HepG2 (cell line): ENCODE results near the gene ZNF467. TPM values are rescaled to one million over a fixed set of nuclear protein-coding genes. Genes with fewer than 3 reads are reported as not detected.
A peak's percentile ranks its signal among the peaks of the same experiment; 100 is the strongest.

Experiments
- ATAC-seq: fragments of 200-7000 bp; cut with Tn5 transposase; 3 replicates; pipeline ENCODE4 v1.9.1; 2020; ENCODE audit warnings: mild to moderate bottlenecking, moderate library complexity
- BruUV-seq: library from RNA; stranded (reverse); fragments of 400-500 nt; replicated peaks from 2 replicates; lab custom pipeline; 2021; lab: Mats Ljungman, UMichigan
- CTCF ChIA-PET: fragments of 300-600 bp; formaldehyde crosslinking; extraction: SDS; loops from one replicate; lab custom pipeline; 2021; ENCODE audit warnings: low total read pairs, inconsistent platforms, low intra/inter-chr PET ratio; lab: Yijun Ruan, JAX
- POLR2A ChIA-PET: fragments of 350-600 bp; sonication (Branson Sonifier 250); formaldehyde crosslinking; loops from one replicate; lab custom pipeline; 2020; ENCODE audit warnings: antibody characterized with exemption, inconsistent platforms; lab: Yijun Ruan, JAX
- DNase-seq: peaks from one replicate; pipeline ENCODE4 v3.0.0-alpha.2; 2015; ENCODE audit warnings: low spot score
- FAIRE-seq: peaks from 3 replicates; lab custom pipeline; 2011; peaks lifted over from hg19 to GRCh38; lab: Jason Lieb, UNC
- H2AFZ ChIP-seq: one replicate; pipeline ENCODE4 v1.6.1; 2011; ENCODE audit warnings: low read length, inconsistent platforms
- H3K27ac ChIP-seq: fragments of 300-600 bp; 3 replicates; pipeline ENCODE4 v1.8.0; 2011; ENCODE audit warnings: mixed run types, mild to moderate bottlenecking, mixed read lengths, low read length, inconsistent platforms; ENCODE audit not compliant: insufficient read depth; ENCODE audit errors: extremely low read length
- H3K27me3 ChIP-seq, 2 experiments: fragments of 200-600 bp in 1 of 2; 2 replicates in 1 of 2; 3 replicates in 1 of 2; pipeline versions ENCODE4 v1.6.0 to v1.8.0; 2011; ENCODE audit warnings: low read length in 2 of 2, mild to moderate bottlenecking in 2 of 2, moderate library complexity in 2 of 2, inconsistent platforms in 1 of 2; ENCODE audit not compliant: insufficient read depth in 2 of 2, control insufficient read depth in 1 of 2
- H3K36me3 ChIP-seq, 2 experiments: fragments of 200-600 bp in 1 of 2; replicated peaks in 1 of 2; 2 replicates in 1 of 2; 3 replicates in 1 of 2; pipeline versions ENCODE4 v1.5.1 to v1.8.0; 2011; ENCODE audit warnings: low read length in 2 of 2, inconsistent platforms in 1 of 2; ENCODE audit not compliant: insufficient read depth in 2 of 2, control insufficient read depth in 1 of 2
- H3K4me1 ChIP-seq: 2 replicates; pipeline ENCODE4 v1.5.1; 2012; ENCODE audit warnings: low read length, inconsistent platforms; ENCODE audit not compliant: insufficient read depth
- H3K4me2 ChIP-seq: 2 replicates; pipeline ENCODE4 v1.6.0; 2011; ENCODE audit warnings: low read depth, low read length, inconsistent platforms
- H3K4me3 ChIP-seq, 3 experiments: fragments of 200-600 bp in 1 of 3; sonication (generic), shearing (Covaris generic) in 1 of 3; replicated peaks in 1 of 3; 2 replicates each; pipeline ENCODE4 v1.5.1; 2011 to 2016; ENCODE audit warnings: low read length in 3 of 3, inconsistent platforms in 2 of 3, low read depth in 2 of 3, mild to moderate bottlenecking in 2 of 3, control low read depth in 1 of 3, mixed read lengths in 1 of 3; ENCODE audit not compliant: insufficient read depth in 1 of 3
- H3K79me2 ChIP-seq: one replicate; pipeline ENCODE4 v1.6.1; 2011; ENCODE audit warnings: low read length, inconsistent platforms; ENCODE audit not compliant: insufficient read depth
- H3K9ac ChIP-seq: 2 replicates; pipeline ENCODE4 v1.6.0; 2011; ENCODE audit warnings: mild to moderate bottlenecking, low read depth, low read length, inconsistent platforms; ENCODE audit not compliant: insufficient read depth
- H3K9me3 ChIP-seq: 2 replicates; pipeline ENCODE4 v1.5.1; 2012; ENCODE audit warnings: mild to moderate bottlenecking, low read length
- H4K20me1 ChIP-seq: 2 replicates; pipeline ENCODE4 v1.6.0; 2011; ENCODE audit warnings: inconsistent platforms, mild to moderate bottlenecking, low read length, moderate library complexity; ENCODE audit not compliant: insufficient read depth
- IKZF4 ChIP-seq: sonication (generic); formaldehyde crosslinking; IDR thresholded peaks from 2 replicates; pipeline ENCODE4 v1.5.1; 2020; ENCODE audit warnings: borderline replicate concordance, mild to moderate bottlenecking, low read depth, missing genetic modification reagents; ENCODE audit errors: not compliant biosample characterization
- KAT2B ChIP-seq: fragments of 150-350 bp; IDR thresholded peaks from 2 replicates; pipeline ENCODE4 v1.6.1; 2014; ENCODE audit warnings: low read depth, low read length, borderline replicate concordance
- NFYC ChIP-seq: IDR thresholded peaks from 2 replicates; pipeline ENCODE4 v1.6.1; 2016; ENCODE audit warnings: missing genetic modification reagents, missing compliant biosample characterization
- RBFOX2 ChIP-seq: fragments of 200-400 bp; formaldehyde crosslinking; IDR thresholded peaks from 2 replicates; pipeline ENCODE4 v1.6.1; 2017; ENCODE audit warnings: low read depth, mild to moderate bottlenecking, low read length
- REL ChIP-seq: sonication (generic); formaldehyde crosslinking; conservative IDR thresholded peaks from 2 replicates; pipeline ENCODE4 v1.8.0; 2022; ENCODE audit warnings: mild to moderate bottlenecking, missing genetic modification reagents, moderate library complexity
- SNAI1 ChIP-seq: sonication (generic); formaldehyde crosslinking; IDR thresholded peaks from 2 replicates; pipeline ENCODE4 v1.5.0; 2020; ENCODE audit warnings: mild to moderate bottlenecking, missing genetic modification reagents, borderline replicate concordance
- SNAPC5 ChIP-seq: sonication (generic); formaldehyde crosslinking; IDR thresholded peaks from 2 replicates; pipeline ENCODE4 v1.8.1; 2023; ENCODE audit warnings: mild to moderate bottlenecking, missing genetic modification reagents, borderline replicate concordance
- TEF ChIP-seq: sonication (generic); formaldehyde crosslinking; IDR thresholded peaks from 2 replicates; pipeline ENCODE4 v1.5.0; 2020; ENCODE audit warnings: missing genetic modification reagents
- TOE1 ChIP-seq: sonication (generic); formaldehyde crosslinking; IDR thresholded peaks from 2 replicates; pipeline ENCODE4 v1.4.0; 2020; ENCODE audit warnings: mild to moderate bottlenecking, missing genetic modification reagents
- XBP1 ChIP-seq: sonication (generic); formaldehyde crosslinking; IDR thresholded peaks from 2 replicates; pipeline ENCODE4 v1.5.0; 2020; ENCODE audit warnings: missing genetic modification reagents
- ZBTB46 ChIP-seq: sonication (generic); formaldehyde crosslinking; IDR thresholded peaks from 2 replicates; pipeline ENCODE4 v1.4.0; 2020; ENCODE audit warnings: mild to moderate bottlenecking, missing genetic modification reagents, borderline replicate concordance
- ZFP82 ChIP-seq: sonication (generic); formaldehyde crosslinking; IDR thresholded peaks from 2 replicates; pipeline ENCODE4 v1.5.1; 2020; ENCODE audit warnings: mild to moderate bottlenecking, missing genetic modification reagents, borderline replicate concordance
- ZNF232 ChIP-seq: sonication (generic); formaldehyde crosslinking; IDR thresholded peaks from 2 replicates; pipeline ENCODE4 v1.4.0; 2020; ENCODE audit warnings: missing genetic modification reagents, borderline replicate concordance
- ZNF430 ChIP-seq: sonication (generic); formaldehyde crosslinking; IDR thresholded peaks from 2 replicates; pipeline ENCODE4 v1.9.0; 2021; ENCODE audit warnings: mild to moderate bottlenecking, missing genetic modification reagents
- ZNF530 ChIP-seq: sonication (generic); formaldehyde crosslinking; IDR thresholded peaks from 2 replicates; pipeline ENCODE4 v1.5.0; 2020; ENCODE audit warnings: low read depth, mild to moderate bottlenecking, missing genetic modification reagents
- ZNF720 ChIP-seq: sonication (generic); formaldehyde crosslinking; IDR thresholded peaks from 2 replicates; pipeline ENCODE4 v1.4.0; 2020; ENCODE audit warnings: missing genetic modification reagents
- WGBS: methylation state at CpG from one replicate; pipeline ENCODE4 v1.1.6; 2017; ENCODE audit warnings: low lambda C conversion rate; 5-methylcytosine and 5-hydroxymethylcytosine counted together
- in situ Hi-C: cut with HindIII; loops from 2 replicates; pipeline ENCODE4 v1.10.0; 2017; ENCODE audit warnings: low pct_unique_long_range_greater_than_20kb; ENCODE audit not compliant: extremely low pct_ligation_motif_present
- intact Hi-C: fragments of 100-400 bp; cut with micrococcal nuclease; formaldehyde crosslinking; loops from one replicate; pipeline ENCODE4 v1.10.0; 2022; ENCODE audit not compliant: unreplicated experiment
- polyA plus RNA-seq, 8 experiments: library from polyadenylated mRNA; depleted of rRNA in 3 of 8; stranded (reverse) in 7 of 8; unstranded in 1 of 8; fragments of >200 nt; fragmentation: Illumina TruSeq in 4 of 8; extraction: Trizol in 4 of 8; gene quantifications; 2 replicates each; pipeline versions ENCODE4 v1.2.1 to v1.2.3, GENCODE V29; 2011 to 2016; ENCODE audit warnings: low read depth in 4 of 8, missing spikeins in 1 of 8, mixed read lengths in 1 of 8; ENCODE audit not compliant: insufficient read depth in 1 of 8
- total RNA-seq, 5 experiments: library from RNA; depleted of rRNA; stranded (reverse); fragments of >200 nt; fragmentation: Illumina TruSeq; extraction: Trizol; gene quantifications; 2 replicates each; pipeline ENCODE4 v1.2.3, GENCODE V29; 2016; ENCODE audit warnings: low read depth in 1 of 5

The ZNF467 gene
- total and polyA plus RNA-seq, 2 of the 13 experiments (the other 11 are each of a cell fraction or from before 2014, with no cell fraction given), result 0.03 TPM; not detected in 1

- intact Hi-C loops, result no loop called here
- no peak for TF ChIP-seq XBP1 (CRISPR knock-in tag)
Measured at GRCh38 chr7:149719050-149719899, 54.1 kb downstream of the ZNF467 start.

GRCh38 chr7:149718730-149719049 is 54.7 kb downstream of the ZNF467 start:
- intact Hi-C loops, result no loop called here
- Histone ChIP-seq H3K9ac (no peak overlapping the region), H4K20me1 (no peaks in the 10 kb centered on the region), H3K27ac (no peak overlapping the region), H3K9me3 (no peaks in the 10 kb centered on the region), H3K4me1 (peaks cover 41% of the 10 kb centered on the region), H3K27me3 (no peaks in the 10 kb centered on the region), H2AFZ (no peak overlapping the region), H3K4me3 (no peak overlapping the region), H3K79me2 (no peaks in the 10 kb centered on the region), H3K4me2 (no peak overlapping the region), H3K36me3 (peaks cover 12 to 26% of the 10 kb centered on the region in 2 experiments; a peak in 4 of 5 replicates)
- no TSS peak for BruUV-seq
- POLR2A ChIA-PET, result no interaction called here
- in situ Hi-C loops, result no loop called here
- WGBS, result 91% methylated on average over 6 of the region's 6 CpGs
- DNase-seq (no peak), FAIRE-seq (no peak), ATAC-seq (no peak)
- CTCF ChIA-PET, result no interaction called here
- TF ChIP-seq ZBTB46 (no peak), NFYC (CRISPR knock-in tag) (no peak), ZNF232 (CRISPR knock-in tag) (no peak), ZNF720 (CRISPR knock-in tag) (no peak), TEF (CRISPR knock-in tag) (no peak), TOE1 (CRISPR knock-in tag) (no peak), REL (CRISPR knock-in tag) (no peak), ZNF430 (CRISPR knock-in tag) (no peak), ZFP82 (no peak), IKZF4 (no peak), ZNF530 (CRISPR knock-in tag) (no peak), KAT2B (no peak), SNAPC5 (no peak), RBFOX2 (no peak), SNAI1 (no peak)

More at GRCh38 chr7:149719050-149719899, 54.1 kb downstream of the ZNF467 start:
- in situ Hi-C loops, result no loop called here
- H3K27ac ChIP-seq, result no peak overlapping the region
- no peak overlapping the region for H2AFZ ChIP-seq
- H3K4me1 ChIP-seq, result peaks cover 36% of the 10 kb centered on the region
- 0 out of 6 replicates have a peak overlapping the region, but pooled peaks of 1 of the 3 experiments have one; percentile 51 for H3K4me3 ChIP-seq
- H4K20me1 ChIP-seq, result no peaks in the 10 kb centered on the region
- H3K79me2 ChIP-seq, result no peaks in the 10 kb centered on the region
- H3K4me2 ChIP-seq, result 0 out of 2 replicates have a peak overlapping the region, but pooled peaks have one; percentile 65
- H3K36me3 ChIP-seq, result peaks cover 15 to 31% of the 10 kb centered on the region in 2 experiments; a peak in 4 of 5 replicates
- ChIA-PET CTCF (no interaction called here), POLR2A (no interaction called here)
- DNase-seq (no peak), FAIRE-seq (no peak), ATAC-seq (no peak)
- no peaks in the 10 kb centered on the region for H3K27me3 ChIP-seq
- no TSS peak for BruUV-seq
- 93% methylated on average over 28 of the region's 29 CpGs for WGBS
- no peak overlapping the region for H3K9ac ChIP-seq
- no peaks in the 10 kb centered on the region for H3K9me3 ChIP-seq
